Measurements from ENCODE around the gene LY86.

DNA sequence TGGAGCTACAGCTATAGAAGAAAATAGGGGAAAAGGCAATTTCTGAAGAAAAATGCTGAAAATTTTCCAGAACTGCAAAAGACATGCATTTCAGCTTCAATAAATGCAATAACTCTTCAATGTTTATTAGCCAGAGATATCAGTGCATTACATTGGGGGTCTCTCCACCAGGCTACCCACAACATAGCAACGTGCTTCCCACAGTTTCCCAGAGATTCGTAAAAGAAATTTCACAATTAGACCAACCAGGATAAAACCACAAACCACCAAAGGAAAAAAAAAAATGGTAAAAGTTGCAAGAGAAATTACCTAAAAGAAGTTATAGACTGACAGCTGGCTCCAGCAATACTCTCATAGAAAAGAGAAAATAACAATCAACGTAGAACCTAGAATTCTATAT is 16.0 kb downstream of the LY86 start:
- TF ChIP-seq, protein P1, sequence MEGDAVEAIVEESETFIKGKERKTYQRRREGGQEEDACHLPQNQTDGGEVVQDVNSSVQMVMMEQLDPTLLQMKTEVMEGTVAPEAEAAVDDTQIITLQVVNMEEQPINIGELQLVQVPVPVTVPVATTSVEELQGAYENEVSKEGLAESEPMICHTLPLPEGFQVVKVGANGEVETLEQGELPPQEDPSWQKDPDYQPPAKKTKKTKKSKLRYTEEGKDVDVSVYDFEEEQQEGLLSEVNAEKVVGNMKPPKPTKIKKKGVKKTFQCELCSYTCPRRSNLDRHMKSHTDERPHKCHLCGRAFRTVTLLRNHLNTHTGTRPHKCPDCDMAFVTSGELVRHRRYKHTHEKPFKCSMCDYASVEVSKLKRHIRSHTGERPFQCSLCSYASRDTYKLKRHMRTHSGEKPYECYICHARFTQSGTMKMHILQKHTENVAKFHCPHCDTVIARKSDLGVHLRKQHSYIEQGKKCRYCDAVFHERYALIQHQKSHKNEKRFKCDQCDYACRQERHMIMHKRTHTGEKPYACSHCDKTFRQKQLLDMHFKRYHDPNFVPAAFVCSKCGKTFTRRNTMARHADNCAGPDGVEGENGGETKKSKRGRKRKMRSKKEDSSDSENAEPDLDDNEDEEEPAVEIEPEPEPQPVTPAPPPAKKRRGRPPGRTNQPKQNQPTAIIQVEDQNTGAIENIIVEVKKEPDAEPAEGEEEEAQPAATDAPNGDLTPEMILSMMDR (IDR thresholded peaks at IDR 0.05; ENCODE audit: extremely low read depth in 1 of 2, insufficient read depth in 1 of 2, low read depth in 1 of 2, low read length in 2 of 2), result no peak
- no peak for TF ChIP-seq JUN (IDR thresholded peaks at IDR 0.05; ENCODE audit: borderline replicate concordance, insufficient read depth, insufficient read length, low read depth)
- TF ChIP-seq POLR2A (IDR thresholded peaks at IDR 0.05; ENCODE audit: low read depth, low read length), result no peak
- TF ChIP-seq EZH2 (IDR thresholded peaks at IDR 0.05; ENCODE audit: borderline replicate concordance, low read depth, low read length, severe bottlenecking), result no peak
- no peak for TF ChIP-seq MYC (IDR thresholded peaks at IDR 0.05; ENCODE audit: low read depth, low read length)
- TF ChIP-seq POLR2AphosphoS5 (IDR thresholded peaks at IDR 0.05; ENCODE audit: insufficient read depth, low read depth, low read length), result no peak
